ENCODE data around the gene KLHDC9.

GRCh38 chr1:161115132-161115711 is 17.1 kb downstream of the KLHDC9 start:
- TF ChIP-seq SREBF2 (IDR thresholded peaks at IDR 0.05) (peak; percentile 30; the same call in 1 of the 2 replicates), CHD2 (IDR thresholded peaks at IDR 0.05; ENCODE audit: low read length, partially characterized antibody) (no peak)

All from A549 (cell line).